ENCODE results near the gene NHERF1.

The NHERF1 gene
- 12.9 to 54.3 (median 25.0) reads per million in 18 experiments for total RNA-seq

GRCh38 chr17:74748529-74749278 lies at the start of gene NHERF1:
Gene NHERF1, plus strand, starts transcription at chr17:74748628. Its CDS starts 219 bp downstream, at chr17:74748847.
- DNase-seq = peak; percentile 94 to 97

- no peak for DNase-seq
These were observed 49.2 kb upstream of the NHERF1 start for GRCh38 chr17:74699236-74699635.

GRCh38 chr17:74702116-74702871 lies 46.1 kb upstream of the NHERF1 start:
- DNase-seq = peak; percentile 90 to 97

GRCh38 chr17:74703311-74703710 lies 45.1 kb upstream of the NHERF1 start:
- peak; percentile 66 to 81 for DNase-seq

GRCh38 chr17:74704544-74704943 lies 43.9 kb upstream of the NHERF1 start:
- no peak for DNase-seq

- DNase-seq = peak in 1 of 2 donors; percentile 26
These were observed 37.2 kb upstream of the NHERF1 start for GRCh38 chr17:74711058-74711824.

GRCh38 chr17:74712301-74712700 lies 36.1 kb upstream of the NHERF1 start:
- peak in 1 of 2 donors; percentile 6 for DNase-seq

GRCh38 chr17:74712756-74713155 lies 35.7 kb upstream of the NHERF1 start, which contains the start of gene CD300LF:
Gene CD300LF, minus strand, starts transcription at chr17:74712923. Its CDS starts 57 bp downstream, at chr17:74712866.
- DNase-seq = peak; percentile 89 to 91

- DNase-seq = peak; percentile 90 to 91
These were observed 35.2 kb upstream of the NHERF1 start for GRCh38 chr17:74713171-74713755.

GRCh38 chr17:74715144-74715543 lies 33.3 kb upstream of the NHERF1 start:
- DNase-seq = no peak

- no peak for DNase-seq
These were observed 27.9 kb upstream of the NHERF1 start for GRCh38 chr17:74720506-74720905.

- DNase-seq = no peak
These were observed 25.6 kb upstream of the NHERF1 start for GRCh38 chr17:74722782-74723181.

GRCh38 chr17:74723891-74724290 lies 24.5 kb upstream of the NHERF1 start:
- DNase-seq = no peak

GRCh38 chr17:74725111-74725510 lies 23.3 kb upstream of the NHERF1 start:
- no peak for DNase-seq

GRCh38 chr17:74728033-74728701 lies 20.3 kb upstream of the NHERF1 start:
- no peak for DNase-seq

GRCh38 chr17:74728702-74729075 lies 19.7 kb upstream of the NHERF1 start:
- DNase-seq = no peak

- DNase-seq = no peak
These were observed 19.1 kb upstream of the NHERF1 start for GRCh38 chr17:74729368-74729767.

GRCh38 chr17:74729866-74730265 lies 18.6 kb upstream of the NHERF1 start:
- no peak for DNase-seq

GRCh38 chr17:74730491-74731346 lies 17.7 kb upstream of the NHERF1 start:
- DNase-seq = peak in 1 of 2 donors; percentile 34

- no peak for DNase-seq
These were observed 17.2 kb upstream of the NHERF1 start for GRCh38 chr17:74731347-74731605.
